Activated CD4-positive, alpha-beta T cell treated with anti-CD3 and anti-CD28 coated beads for 48 hours (primary cell): ENCODE measurements around the gene PRR23E.

Source experiments
- DNase-seq: peaks from one replicate; pipeline ENCODE4 v3.0.0-alpha.2; 2020

The PRR23E gene

GRCh38 chr3:127210654-127210943 is 17.7 kb downstream of the PRR23E start:
- DNase-seq: no peak

GRCh38 chr3:127211118-127212060 is 18.5 kb downstream of the PRR23E start:
- no peak for DNase-seq

- no peak for DNase-seq
Observed at GRCh38 chr3:127212231-127212630, 19.3 kb downstream of the PRR23E start.

GRCh38 chr3:127212711-127213110 is 19.8 kb downstream of the PRR23E start:
- no peak for DNase-seq

- no peak for DNase-seq
Observed at GRCh38 chr3:127213381-127213918, 20.5 kb downstream of the PRR23E start.

- DNase-seq: no peak
Observed at GRCh38 chr3:127214975-127215374, 22.0 kb downstream of the PRR23E start.

GRCh38 chr3:127215714-127216414 is 22.9 kb downstream of the PRR23E start:
- no peak for DNase-seq

GRCh38 chr3:127216415-127217261 is 23.7 kb downstream of the PRR23E start:
- no peak for DNase-seq

GRCh38 chr3:127217596-127218453 is 24.9 kb downstream of the PRR23E start:
- DNase-seq: peak; percentile 25

- no peak for DNase-seq
Observed at GRCh38 chr3:127218454-127218922, 25.6 kb downstream of the PRR23E start.

- no peak for DNase-seq
Observed at GRCh38 chr3:127220497-127220896, 27.6 kb downstream of the PRR23E start.

GRCh38 chr3:127221037-127221436 is 28.1 kb downstream of the PRR23E start:
- DNase-seq: no peak

GRCh38 chr3:127221446-127222035 is 28.6 kb downstream of the PRR23E start:
- no peak for DNase-seq

- DNase-seq: no peak
Observed at GRCh38 chr3:127222163-127222562, 29.2 kb downstream of the PRR23E start.

- DNase-seq: no peak
Observed at GRCh38 chr3:127222664-127223063, 29.7 kb downstream of the PRR23E start.

- no peak for DNase-seq
Observed at GRCh38 chr3:127224118-127224517, 31.2 kb downstream of the PRR23E start.

GRCh38 chr3:127226457-127226856 is 33.5 kb downstream of the PRR23E start:
- no peak for DNase-seq

- peak; percentile 26 for DNase-seq
Observed at GRCh38 chr3:127226946-127227842, 34.3 kb downstream of the PRR23E start.

- no peak for DNase-seq
Observed at GRCh38 chr3:127228866-127229265, 35.9 kb downstream of the PRR23E start.

GRCh38 chr3:127233371-127233770 is 40.4 kb downstream of the PRR23E start:
- no peak for DNase-seq
